Measurements from ENCODE around the gene BAX. TPM values are rescaled to one million over a fixed set of nuclear protein-coding genes. Genes with fewer than 3 reads are reported as not detected.

BAX gene
- total and polyA plus RNA-seq, 2 of the 4 experiments (the other 2 are of a cell fraction): 23.3 to 169 TPM

DNA sequence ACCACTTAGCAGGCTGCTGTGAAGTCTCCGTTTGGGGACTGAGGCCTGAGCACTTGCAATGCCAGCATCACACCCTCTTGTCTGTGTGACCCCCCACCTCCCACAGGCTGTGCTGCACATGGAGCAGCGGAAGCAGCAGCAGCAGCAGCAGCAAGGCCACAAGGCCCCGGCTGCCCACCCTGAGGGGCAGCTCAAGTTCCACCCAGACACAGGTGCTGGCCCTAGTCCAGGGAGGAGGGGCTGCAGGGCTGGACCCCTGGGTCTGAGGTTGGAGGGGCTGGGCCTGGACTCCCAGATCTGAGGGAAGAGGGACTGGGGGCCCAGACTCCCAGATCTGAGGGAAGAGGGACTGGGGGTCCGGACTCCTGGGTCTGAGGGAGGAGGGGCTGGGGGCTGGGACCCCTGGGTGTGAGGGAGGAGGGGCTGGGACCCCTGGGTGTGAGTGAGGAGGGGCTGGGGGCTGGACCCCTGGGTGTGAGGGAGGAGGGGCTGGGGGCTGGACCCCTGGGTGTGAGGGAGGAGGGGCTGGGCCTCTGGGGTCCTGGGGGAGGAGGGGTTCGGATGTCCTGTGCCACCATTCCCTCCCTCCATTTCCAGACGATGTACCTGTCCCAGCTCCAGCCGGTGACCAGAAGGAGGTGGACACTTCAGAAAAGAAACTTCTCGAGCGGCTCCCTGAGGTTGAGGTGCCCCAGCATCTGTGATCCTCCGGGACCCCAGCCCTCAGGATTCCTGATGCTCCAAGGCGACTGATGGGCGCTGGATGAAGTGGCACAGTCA lies 32.8 kb upstream of the BAX start:
- in situ Hi-C loops (cut with MboI; ENCODE audit: low sequenced_read_pairs): no loop called here
- Histone ChIP-seq H2BK120ac (ENCODE audit: low read depth, low read length) (no peak overlapping the region), H3K9me1 (ENCODE audit: insufficient read depth, low read length) (peaks cover 12% of the 10 kb centered on the region; the same call in 1 of the 2 replicates), H3K18ac (ENCODE audit: low read depth, low read length) (no peak overlapping the region), H2BK15ac (ENCODE audit: low read depth, low read length) (no peak overlapping the region), H3K4ac (ENCODE audit: low read depth, low read length) (no peak overlapping the region), H3K4me2 (ENCODE audit: low read depth, low read length) (no peak overlapping the region), H4K91ac (ENCODE audit: insufficient read depth, low read depth, low read length) (no peak overlapping the region), H3K23ac (ENCODE audit: low read depth, low read length) (no peak overlapping the region), H4K8ac (ENCODE audit: low read depth in 2 of 2, low read length in 2 of 2) (no peak overlapping the region), H2BK5ac (ENCODE audit: low read depth, low read length, poor library complexity, severe bottlenecking) (no peak overlapping the region), H3K9ac (ENCODE audit: low read depth, low read length) (no peak overlapping the region), H3K79me1 (ENCODE audit: low read depth in 1 of 2, low read length in 2 of 2) (peaks cover 0 to 13% of the 10 kb centered on the region in 2 experiments; a peak in 1 of 4 replicates), H2AK5ac (ENCODE audit: low read depth, low read length) (no peak overlapping the region), H3K27me3 (ENCODE audit: control insufficient read depth, insufficient read depth, low read length) (no peaks in the 10 kb centered on the region), H4K5ac (ENCODE audit: low read depth, low read length) (no peak overlapping the region), H3K14ac (replicated peaks; ENCODE audit: low read depth, low read length) (no peak overlapping the region), H3K9me3 (ENCODE audit: control insufficient read depth, insufficient read depth, low read length) (no peaks in the 10 kb centered on the region), H2BK20ac (ENCODE audit: low read depth, low read length) (no peak overlapping the region), H3K36me3 (ENCODE audit: control insufficient read depth, insufficient read depth, low read length) (peaks cover 42% of the 10 kb centered on the region), H3K56ac (ENCODE audit: extremely low read depth, insufficient read depth, low read length) (no peak overlapping the region), H4K20me1 (ENCODE audit: insufficient read depth, low read length) (no peaks in the 10 kb centered on the region; the same call in 1 of the 2 replicates), H3K4me1 (ENCODE audit: control insufficient read depth, insufficient read depth, low read length) (peaks cover 11% of the 10 kb centered on the region), H2AK9ac (replicated peaks; ENCODE audit: low read depth, low read length, poor library complexity) (no peak overlapping the region), H2AFZ (replicated peaks; ENCODE audit: low read length, poor library complexity) (peak overlapping the region; percentile 1), H3K4me3 (ENCODE audit: insufficient read depth, low read depth, low read length) (no peak overlapping the region), H3K27ac (ENCODE audit: insufficient read depth, low read length) (no peak overlapping the region)
- ChIA-PET CTCF (no interaction called here), POLR2A (ENCODE audit: unreplicated experiment) (interaction anchor here (0.6 kb wide), 1 partner anchor 74 kb away, joined by 4 read pairs; no protein-coding TSS in a partner anchor)
- dilution Hi-C loops (cut with HindIII; ENCODE audit: low sequenced_read_pairs, unreplicated experiment): no loop called here
- intact Hi-C loops (cut with micrococcal nuclease): no loop called here
- no peak for ATAC-seq (ENCODE audit: low read depth)
- TF ChIP-seq FOS (IDR thresholded peaks at IDR 0.05; ENCODE audit: low read depth, low read length) (no peak), RAD21 (IDR thresholded peaks at IDR 0.05; ENCODE audit: low read length) (no peak), MAZ (IDR thresholded peaks at IDR 0.05; ENCODE audit: borderline replicate concordance, low read depth, low read length) (no peak)
- BruUV-seq (replicated peaks): no TSS peak
- no peak for DNase-seq
- WGBS, 2 experiments (ENCODE audit: extremely low coverage in 2 of 2, insufficient read length in 1 of 2): 96% methylated on average over 3 of the region's 12 CpGs; no CpG with 5 or more reads in 1 of the 2 experiments

Measured in IMR-90 (cell line).